ENCODE data around the gene CFAP45.

- TF ChIP-seq POLR2A (IDR thresholded peaks at IDR 0.05; ENCODE audit: low read depth, low read length) (no peak), TAF1 (IDR thresholded peaks at IDR 0.05; ENCODE audit: borderline replicate concordance, low read depth, low read length) (no peak), POLR2AphosphoS5 (IDR thresholded peaks at IDR 0.05; ENCODE audit: low read depth, low read length) (no peak)
Measured at GRCh38 chr1:159854116-159854692, 45.8 kb downstream of the CFAP45 start.

Measured in GM12892 (cell line).